ENCODE results near the gene FGF19.

Gene FGF19

DNA sequence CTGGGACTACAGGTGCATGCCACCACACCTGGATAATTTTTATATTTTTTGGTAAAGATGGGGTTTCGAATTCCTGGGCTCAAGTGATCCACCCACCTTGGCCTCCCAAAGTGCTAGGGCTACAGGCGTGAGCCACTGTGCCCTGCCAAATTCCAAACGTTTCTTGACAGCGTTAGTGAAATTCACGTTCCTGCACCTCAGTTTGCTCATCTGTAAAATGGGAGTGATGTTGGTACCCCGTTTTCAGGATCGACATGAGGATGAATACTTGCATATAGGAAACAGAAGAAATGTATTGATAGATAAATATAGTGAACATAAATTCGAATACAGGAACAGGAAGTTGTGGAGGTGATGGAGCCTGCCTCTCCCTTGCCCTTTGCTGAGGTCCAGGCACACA lies 18.5 kb downstream of the FGF19 start:
- no CpG with 5 or more reads among the region's 8 CpGs for WGBS (ENCODE audit: insufficient coverage, insufficient read length)
- Histone ChIP-seq H3K36me3 (ENCODE audit: control insufficient read depth, insufficient read depth, low read length) (no peaks in the 10 kb centered on the region), H3K9me3 (ENCODE audit: control insufficient read depth, insufficient read depth, low read length) (no peaks in the 10 kb centered on the region), H3K27ac (ENCODE audit: low read length) (no peak overlapping the region), H3K4me3 (ENCODE audit: low read length) (no peak overlapping the region), H3K4me1 (ENCODE audit: control insufficient read depth, insufficient read depth, low read length) (no peaks in the 10 kb centered on the region), H3K27me3 (ENCODE audit: control insufficient read depth, insufficient read depth, low read length) (no peaks in the 10 kb centered on the region; the same call in 1 of the 2 replicates)
- DNase-seq (ENCODE audit: low read depth, low spot score) = no peak

DNA sequence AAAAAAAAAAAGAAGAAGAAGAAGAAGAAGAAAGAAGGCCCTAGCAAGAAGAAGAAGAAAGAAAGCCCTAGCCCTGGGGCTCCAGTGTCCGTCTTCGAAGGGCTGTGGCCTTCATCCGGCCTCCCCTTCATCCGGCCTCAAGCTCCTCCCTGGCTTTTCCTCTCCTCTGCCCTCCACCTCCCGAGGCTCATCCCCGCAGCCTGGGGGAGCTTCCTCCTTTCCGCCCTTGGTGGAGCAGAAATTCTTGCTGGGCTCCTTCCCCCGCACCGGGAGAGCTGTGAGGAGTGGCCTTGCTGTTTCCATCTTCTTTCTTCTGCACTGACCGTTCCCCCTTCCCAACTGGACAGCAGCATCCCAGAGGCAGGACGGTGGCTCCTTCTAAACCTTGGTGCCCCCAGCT lies 19.2 kb downstream of the FGF19 start:
- H3K36me3 ChIP-seq (ENCODE audit: control insufficient read depth, insufficient read depth, low read length) = no peaks in the 10 kb centered on the region
- no peaks in the 10 kb centered on the region; the same call in 1 of the 2 replicates for H3K27me3 ChIP-seq (ENCODE audit: control insufficient read depth, insufficient read depth, low read length)
- no CpG with 5 or more reads among the region's 11 CpGs for WGBS (ENCODE audit: insufficient coverage, insufficient read length)
- H3K4me3 ChIP-seq (ENCODE audit: low read length) = no peak overlapping the region
- no peaks in the 10 kb centered on the region for H3K9me3 ChIP-seq (ENCODE audit: control insufficient read depth, insufficient read depth, low read length)
- H3K27ac ChIP-seq (ENCODE audit: low read length) = no peak overlapping the region
- no peak for DNase-seq (ENCODE audit: low read depth, low spot score)
- no peaks in the 10 kb centered on the region for H3K4me1 ChIP-seq (ENCODE audit: control insufficient read depth, insufficient read depth, low read length)

DNA sequence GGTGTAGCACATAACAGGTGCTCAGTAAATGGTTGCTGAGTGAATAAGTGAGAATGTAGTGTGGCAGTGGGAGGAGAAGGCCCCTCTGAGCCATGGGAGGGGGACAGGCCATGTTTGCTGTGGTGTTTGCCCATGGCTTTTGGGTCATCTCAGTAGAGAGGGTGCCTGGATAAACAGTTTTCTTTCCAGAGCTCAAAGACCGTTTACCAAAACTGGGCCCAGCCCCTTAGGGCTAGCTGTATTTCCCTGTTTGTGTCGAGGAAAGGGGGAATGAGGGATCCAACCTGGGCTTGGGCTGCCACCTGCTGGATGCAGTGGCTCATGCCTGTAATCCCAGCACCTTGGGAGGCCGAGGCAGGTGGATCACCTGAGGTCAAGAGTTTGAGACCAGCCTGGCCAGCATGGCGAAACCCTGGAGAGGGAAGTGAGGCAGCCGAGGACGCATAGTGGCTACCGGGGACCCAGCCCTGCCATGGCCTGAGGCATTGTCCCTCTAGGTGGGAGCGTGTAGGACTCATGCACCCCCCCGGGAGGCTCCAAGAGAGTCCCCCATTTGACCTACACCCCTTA lies 20.0 kb downstream of the FGF19 start:
- no peak for DNase-seq (ENCODE audit: low read depth, low spot score)
- no peak overlapping the region for H3K27ac ChIP-seq (ENCODE audit: low read length)
- no peak overlapping the region for H3K4me3 ChIP-seq (ENCODE audit: low read length)
- H3K4me1 ChIP-seq (ENCODE audit: control insufficient read depth, insufficient read depth, low read length) = no peaks in the 10 kb centered on the region
- H3K9me3 ChIP-seq (ENCODE audit: control insufficient read depth, insufficient read depth, low read length) = no peaks in the 10 kb centered on the region
- no CpG with 5 or more reads among the region's 9 CpGs for whole genome bisulfite sequencing (ENCODE audit: insufficient coverage, insufficient read length)
- no peaks in the 10 kb centered on the region for H3K36me3 ChIP-seq (ENCODE audit: control insufficient read depth, insufficient read depth, low read length)
- no peaks in the 10 kb centered on the region; the same call in 1 of the 2 replicates for H3K27me3 ChIP-seq (ENCODE audit: control insufficient read depth, insufficient read depth, low read length)

DNA sequence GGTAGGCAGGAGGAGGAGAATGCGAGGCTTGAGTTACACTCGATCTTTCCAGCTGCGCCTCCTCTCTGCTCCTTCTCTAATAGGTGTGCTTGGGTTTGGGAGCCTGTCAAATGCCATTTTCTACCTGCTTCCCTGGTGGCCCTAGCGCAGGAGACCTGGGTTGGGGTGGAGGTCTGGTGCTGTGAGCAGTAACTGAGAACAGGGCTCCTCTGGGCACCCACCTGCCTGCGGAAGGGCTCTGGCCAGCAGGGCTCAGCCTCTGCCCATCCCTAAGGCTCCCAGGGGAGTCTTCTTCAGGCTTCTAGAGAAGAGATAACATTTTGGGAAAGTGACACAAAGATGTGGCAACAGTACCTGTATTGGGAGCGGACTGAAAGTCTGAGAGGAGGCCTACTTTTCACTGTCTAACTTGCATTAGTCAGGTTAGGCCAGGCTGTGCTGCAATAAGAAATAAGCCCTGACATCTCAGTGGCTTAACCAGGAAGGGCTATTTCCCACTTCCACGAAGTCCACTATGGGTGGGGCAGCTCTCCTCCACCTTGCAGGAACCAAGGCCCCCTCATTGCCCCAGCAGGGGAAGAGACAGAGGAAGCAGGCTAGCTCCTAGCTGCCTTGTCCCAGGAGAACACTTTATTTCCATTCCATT lies 21.0 kb downstream of the FGF19 start:
- DNase-seq (ENCODE audit: low read depth, low spot score) = no peak
- no CpG with 5 or more reads among the region's 7 CpGs for WGBS (ENCODE audit: insufficient coverage, insufficient read length)
- Histone ChIP-seq H3K27ac (ENCODE audit: low read length) (no peak overlapping the region), H3K36me3 (ENCODE audit: control insufficient read depth, insufficient read depth, low read length) (no peaks in the 10 kb centered on the region), H3K27me3 (ENCODE audit: control insufficient read depth, insufficient read depth, low read length) (no peaks in the 10 kb centered on the region), H3K9me3 (ENCODE audit: control insufficient read depth, insufficient read depth, low read length) (no peaks in the 10 kb centered on the region), H3K4me3 (ENCODE audit: low read length) (no peak overlapping the region), H3K4me1 (ENCODE audit: control insufficient read depth, insufficient read depth, low read length) (no peaks in the 10 kb centered on the region)

DNA sequence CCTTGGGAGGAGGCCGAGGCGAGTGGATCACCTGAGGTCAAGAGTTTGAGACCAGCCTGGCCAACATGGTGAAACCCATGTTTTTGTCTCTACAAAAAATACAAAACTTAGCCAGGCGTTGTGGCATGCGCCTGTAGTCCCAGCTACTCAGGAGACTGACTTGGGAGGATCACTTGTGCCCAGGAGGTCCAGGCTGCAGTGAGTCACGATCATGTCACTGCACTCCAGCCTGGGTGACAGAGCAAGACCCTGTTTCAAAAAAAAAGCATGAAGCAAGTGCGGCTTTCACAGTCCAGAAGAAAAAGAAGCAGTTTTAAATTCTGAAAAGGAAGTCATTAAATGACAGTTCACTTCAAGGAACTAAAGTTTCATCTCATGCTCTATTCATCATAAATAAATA lies 21.6 kb downstream of the FGF19 start:
- Histone ChIP-seq H3K9me3 (ENCODE audit: control insufficient read depth, insufficient read depth, low read length) (no peaks in the 10 kb centered on the region), H3K36me3 (ENCODE audit: control insufficient read depth, insufficient read depth, low read length) (no peaks in the 10 kb centered on the region), H3K27ac (ENCODE audit: low read length) (no peak overlapping the region), H3K27me3 (ENCODE audit: control insufficient read depth, insufficient read depth, low read length) (no peaks in the 10 kb centered on the region), H3K4me3 (ENCODE audit: low read length) (no peak overlapping the region), H3K4me1 (ENCODE audit: control insufficient read depth, insufficient read depth, low read length) (no peaks in the 10 kb centered on the region)
- no peak for DNase-seq (ENCODE audit: low read depth, low spot score)
- WGBS (ENCODE audit: insufficient coverage, insufficient read length) = no CpG with 5 or more reads among the region's 6 CpGs

DNA sequence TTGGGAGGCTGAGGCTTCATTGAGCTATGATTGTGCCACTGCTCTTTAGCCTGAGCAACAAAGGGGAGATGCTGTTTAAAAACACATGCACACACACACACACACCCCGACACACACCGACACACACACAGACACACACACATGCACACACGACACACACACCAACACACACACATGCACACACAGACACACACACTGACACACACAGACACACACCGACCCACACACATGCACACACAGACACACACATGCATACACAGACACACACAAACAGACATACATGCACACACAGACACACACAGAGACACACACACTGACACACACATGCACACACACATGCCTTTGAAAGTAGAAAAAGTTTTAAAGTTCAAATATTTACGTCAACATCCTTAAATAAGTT lies 23.1 kb downstream of the FGF19 start:
- H3K36me3 ChIP-seq (ENCODE audit: control insufficient read depth, insufficient read depth, low read length) = no peaks in the 10 kb centered on the region
- no peak for DNase-seq (ENCODE audit: low read depth, low spot score)
- H3K27ac ChIP-seq (ENCODE audit: low read length) = no peak overlapping the region
- no peak overlapping the region for H3K4me3 ChIP-seq (ENCODE audit: low read length)
- no peaks in the 10 kb centered on the region for H3K4me1 ChIP-seq (ENCODE audit: control insufficient read depth, insufficient read depth, low read length)
- no peaks in the 10 kb centered on the region for H3K27me3 ChIP-seq (ENCODE audit: control insufficient read depth, insufficient read depth, low read length)
- no CpG with 5 or more reads among the region's 5 CpGs for WGBS (ENCODE audit: insufficient coverage, insufficient read length)
- no peaks in the 10 kb centered on the region for H3K9me3 ChIP-seq (ENCODE audit: control insufficient read depth, insufficient read depth, low read length)

GRCh38 chr11:69677749-69678148 lies 26.1 kb downstream of the FGF19 start:
- H3K9me3 ChIP-seq (ENCODE audit: control insufficient read depth, insufficient read depth, low read length) = no peaks in the 10 kb centered on the region
- no peak overlapping the region for H3K4me3 ChIP-seq (ENCODE audit: low read length)
- no CpG with 5 or more reads among the region's 2 CpGs for WGBS (ENCODE audit: insufficient coverage, insufficient read length)
- no peak overlapping the region for H3K27ac ChIP-seq (ENCODE audit: low read length)
- H3K4me1 ChIP-seq (ENCODE audit: control insufficient read depth, insufficient read depth, low read length) = no peaks in the 10 kb centered on the region
- no peaks in the 10 kb centered on the region for H3K36me3 ChIP-seq (ENCODE audit: control insufficient read depth, insufficient read depth, low read length)
- H3K27me3 ChIP-seq (ENCODE audit: control insufficient read depth, insufficient read depth, low read length) = no peaks in the 10 kb centered on the region
- DNase-seq (ENCODE audit: low read depth, low spot score) = no peak

DNA sequence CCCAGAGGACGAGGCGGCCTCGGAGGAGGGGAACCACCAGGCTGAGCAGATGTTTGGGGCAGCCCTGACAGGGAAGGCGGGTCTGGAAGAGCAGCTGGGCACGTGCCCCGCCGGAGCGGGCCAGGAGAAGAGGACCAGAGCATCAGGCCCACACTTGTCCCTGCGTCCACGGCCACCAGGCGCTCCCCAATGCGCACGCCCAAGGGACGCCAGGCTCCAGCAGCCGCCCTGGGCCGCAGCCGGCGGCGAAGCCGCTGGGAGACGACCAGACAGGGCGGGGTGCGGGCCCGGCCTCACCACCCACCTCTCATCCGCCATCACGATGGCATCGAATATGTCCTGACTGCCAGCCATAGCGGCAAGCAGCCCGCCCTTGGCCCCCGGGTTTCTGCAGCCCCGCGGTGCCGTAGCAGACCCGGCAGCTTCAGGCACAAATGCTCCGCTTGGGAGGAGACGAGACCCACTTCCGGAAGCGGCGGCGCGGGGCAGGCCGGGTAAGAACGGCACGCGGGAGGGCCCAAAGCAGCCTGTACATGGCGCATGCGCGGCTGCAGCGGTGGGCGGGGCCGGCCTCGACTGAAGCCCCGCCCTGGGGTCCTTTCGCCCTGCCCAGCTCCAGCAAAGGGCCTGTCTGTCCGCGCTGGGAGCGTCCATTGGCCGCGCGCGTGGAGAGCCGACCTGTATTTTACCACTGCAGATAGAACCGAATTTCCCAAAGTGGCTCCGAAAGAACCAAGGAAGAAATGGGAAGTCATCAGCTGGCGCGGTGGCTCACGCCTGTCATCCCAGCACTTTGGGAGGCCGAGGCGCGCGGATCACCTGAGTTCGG lies 28.7 kb downstream of the FGF19 start, which contains the start of gene LTO1:
TSS of gene LTO1 (minus strand) at position 468 of the 829 bp plus-strand sequence. CDS start at position 354, 114 bp downstream.
- WGBS (ENCODE audit: insufficient coverage, insufficient read length) = no CpG with 5 or more reads among the region's 72 CpGs

DNA sequence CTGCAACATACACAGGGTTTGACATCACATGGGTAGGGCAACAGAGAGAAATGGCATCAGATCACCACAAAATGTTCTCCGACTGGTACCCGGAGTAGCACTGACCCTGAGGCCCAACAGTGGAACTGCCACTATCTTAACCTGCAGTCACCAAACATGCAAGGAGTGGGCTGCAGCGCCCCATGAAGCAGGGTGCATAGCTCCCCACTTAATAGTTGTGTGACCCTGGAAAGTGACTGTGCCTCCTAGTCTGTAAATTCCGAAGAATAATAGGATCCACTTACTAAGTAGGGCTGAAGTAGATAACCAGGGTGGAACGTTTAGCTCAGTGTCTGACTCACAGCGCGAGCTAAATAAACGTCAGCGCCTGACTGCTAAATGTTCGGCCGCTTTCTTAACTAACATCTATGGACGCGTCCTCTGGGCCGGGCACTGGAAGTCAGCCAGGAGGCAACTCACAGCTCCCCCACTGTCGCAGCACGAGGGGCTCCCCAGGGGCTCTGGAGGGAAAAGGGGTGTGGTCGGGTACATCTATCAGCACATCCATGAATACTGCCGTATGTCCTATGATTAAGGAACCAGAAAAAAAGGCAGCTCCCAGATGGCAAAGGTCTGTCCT lies 29.4 kb downstream of the FGF19 start:
- no CpG with 5 or more reads among the region's 18 CpGs for WGBS (ENCODE audit: insufficient coverage, insufficient read length)
- Histone ChIP-seq H3K27ac (ENCODE audit: low read length) (no peak overlapping the region), H3K27me3 (ENCODE audit: control insufficient read depth, insufficient read depth, low read length) (no peaks in the 10 kb centered on the region), H3K4me1 (ENCODE audit: control insufficient read depth, insufficient read depth, low read length) (no peaks in the 10 kb centered on the region), H3K9me3 (ENCODE audit: control insufficient read depth, insufficient read depth, low read length) (no peaks in the 10 kb centered on the region), H3K36me3 (ENCODE audit: control insufficient read depth, insufficient read depth, low read length) (peaks cover 4% of the 10 kb centered on the region; the same call in 1 of the 2 replicates), H3K4me3 (ENCODE audit: low read length) (peak overlapping the region; percentile 90)
- DNase-seq (ENCODE audit: low read depth, low spot score) = no peak

More for the DNA sequence above, 28.7 kb downstream of the FGF19 start, which contains the start of gene LTO1:
- H3K27me3 ChIP-seq (ENCODE audit: control insufficient read depth, insufficient read depth, low read length) = no peaks in the 10 kb centered on the region
- DNase-seq (ENCODE audit: low read depth, low spot score) = peak; percentile 64
- peak within 1 kb of the TSS; percentile 90 for H3K4me3 ChIP-seq (ENCODE audit: low read length)
- H3K4me1 ChIP-seq (ENCODE audit: control insufficient read depth, insufficient read depth, low read length) = no peaks in the 10 kb centered on the region
- no peak within 1 kb of the TSS for H3K27ac ChIP-seq (ENCODE audit: low read length)
- H3K36me3 ChIP-seq (ENCODE audit: control insufficient read depth, insufficient read depth, low read length) = peaks cover 4% of the 10 kb centered on the region; the same call in 1 of the 2 replicates
- H3K9me3 ChIP-seq (ENCODE audit: control insufficient read depth, insufficient read depth, low read length) = no peaks in the 10 kb centered on the region

All from iPS DF 6.9 (cell line).